Subcutaneous adipose tissue (tissue), 4 donors: ENCODE measurements around the gene DNAH9. TPM values are rescaled to one million over a fixed set of nuclear protein-coding genes. Genes with fewer than 3 reads are reported as not detected.

Source experiments
- total RNA-seq, 4 donors: library from RNA; depleted of rRNA; stranded (reverse); fragments of >200 nt; gene quantifications; one replicate each; pipeline ENCODE4 v1.1.0, GENCODE V29; 2016
- TF ChIP-seq, protein P1 (sequence below): fragments of 450-650 bp; IDR thresholded peaks from one replicate; pipeline ENCODE4 v1.5.1; 2016; ENCODE audit warnings: low read depth, mild to moderate bottlenecking, control low read depth, antibody characterized with exemption, moderate library complexity

Gene DNAH9
- total RNA-seq, 4 donors from 2014 or later = 1.5 to 8.9 (median 4.1) TPM

DNA sequence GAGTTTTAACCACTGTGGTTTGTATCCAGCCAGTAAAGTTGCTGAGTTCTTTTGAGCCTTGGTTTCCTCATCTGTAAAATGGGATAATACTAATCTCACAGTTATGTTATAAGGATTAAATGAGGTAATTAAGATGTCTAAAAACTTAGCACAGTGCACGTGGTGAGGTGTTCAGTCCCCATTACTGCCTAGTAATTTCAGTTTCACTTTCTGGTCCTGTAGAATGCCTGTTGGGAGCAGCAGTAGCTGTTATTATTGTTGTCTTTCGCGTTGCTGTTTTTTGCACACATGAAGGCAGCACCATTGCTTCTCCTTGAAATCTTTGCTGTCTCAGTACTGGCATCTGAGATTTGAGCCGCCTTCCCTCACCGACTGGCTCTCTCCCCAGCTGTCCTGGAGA, 182.4 kb downstream of the DNAH9 start:
- TF ChIP-seq, protein P1, sequence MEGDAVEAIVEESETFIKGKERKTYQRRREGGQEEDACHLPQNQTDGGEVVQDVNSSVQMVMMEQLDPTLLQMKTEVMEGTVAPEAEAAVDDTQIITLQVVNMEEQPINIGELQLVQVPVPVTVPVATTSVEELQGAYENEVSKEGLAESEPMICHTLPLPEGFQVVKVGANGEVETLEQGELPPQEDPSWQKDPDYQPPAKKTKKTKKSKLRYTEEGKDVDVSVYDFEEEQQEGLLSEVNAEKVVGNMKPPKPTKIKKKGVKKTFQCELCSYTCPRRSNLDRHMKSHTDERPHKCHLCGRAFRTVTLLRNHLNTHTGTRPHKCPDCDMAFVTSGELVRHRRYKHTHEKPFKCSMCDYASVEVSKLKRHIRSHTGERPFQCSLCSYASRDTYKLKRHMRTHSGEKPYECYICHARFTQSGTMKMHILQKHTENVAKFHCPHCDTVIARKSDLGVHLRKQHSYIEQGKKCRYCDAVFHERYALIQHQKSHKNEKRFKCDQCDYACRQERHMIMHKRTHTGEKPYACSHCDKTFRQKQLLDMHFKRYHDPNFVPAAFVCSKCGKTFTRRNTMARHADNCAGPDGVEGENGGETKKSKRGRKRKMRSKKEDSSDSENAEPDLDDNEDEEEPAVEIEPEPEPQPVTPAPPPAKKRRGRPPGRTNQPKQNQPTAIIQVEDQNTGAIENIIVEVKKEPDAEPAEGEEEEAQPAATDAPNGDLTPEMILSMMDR = no peak

DNA sequence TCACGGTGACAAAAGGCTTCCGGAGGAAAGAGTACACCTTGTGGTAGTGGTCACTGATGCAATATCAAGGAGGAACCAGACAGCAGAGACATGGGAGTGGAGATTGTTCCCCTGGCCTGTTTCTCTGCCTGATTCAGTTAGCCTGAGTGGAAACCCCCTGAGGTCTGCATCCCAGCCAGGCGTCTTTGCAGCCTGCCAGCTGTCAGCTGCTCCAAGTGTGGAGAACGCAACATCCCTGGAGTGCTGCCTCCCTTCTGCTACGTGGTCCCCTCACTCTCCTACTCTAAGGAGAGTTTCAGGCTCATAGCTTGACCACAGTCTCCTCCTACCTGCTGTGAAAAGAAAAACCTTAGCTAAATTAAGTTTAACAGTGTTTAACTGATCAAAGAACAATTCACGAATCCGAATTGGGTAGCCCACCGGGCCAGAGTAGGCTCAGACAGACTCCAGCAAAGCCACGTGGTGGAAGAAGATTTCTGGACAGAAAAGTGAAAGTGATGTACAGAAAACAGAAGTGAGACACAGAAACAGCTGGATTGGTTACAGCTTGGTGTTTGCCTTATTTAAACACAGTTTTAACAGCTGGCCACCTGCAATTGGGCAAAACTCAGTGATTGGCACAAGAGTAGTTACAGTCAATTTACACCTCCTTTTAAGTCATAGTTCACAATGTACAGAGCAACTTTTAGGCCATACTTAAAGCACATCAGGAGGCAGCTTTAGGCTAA, 188.6 kb downstream of the DNAH9 start:
- TF ChIP-seq, protein P1 = no peak

DNA sequence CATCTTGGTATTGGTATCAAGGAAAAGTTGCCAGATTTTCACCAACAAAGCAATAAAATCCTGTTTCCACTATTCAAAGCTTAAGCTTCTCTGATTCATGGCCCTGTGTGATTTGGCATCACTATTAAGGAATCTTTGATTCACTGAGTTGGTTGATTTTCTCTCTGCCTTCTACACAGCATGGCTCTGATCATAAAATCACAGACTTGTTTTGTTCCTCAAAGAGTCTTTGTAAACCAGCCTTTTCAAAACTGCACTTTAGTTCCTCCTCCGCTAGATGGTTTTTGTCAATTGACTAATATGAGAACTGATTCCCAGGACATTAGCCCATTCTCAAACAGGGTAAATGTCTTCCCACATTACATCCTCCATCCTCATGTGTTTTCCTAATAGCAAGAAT, 197.6 kb downstream of the DNAH9 start:
- TF ChIP-seq, protein P1 = no peak

DNA sequence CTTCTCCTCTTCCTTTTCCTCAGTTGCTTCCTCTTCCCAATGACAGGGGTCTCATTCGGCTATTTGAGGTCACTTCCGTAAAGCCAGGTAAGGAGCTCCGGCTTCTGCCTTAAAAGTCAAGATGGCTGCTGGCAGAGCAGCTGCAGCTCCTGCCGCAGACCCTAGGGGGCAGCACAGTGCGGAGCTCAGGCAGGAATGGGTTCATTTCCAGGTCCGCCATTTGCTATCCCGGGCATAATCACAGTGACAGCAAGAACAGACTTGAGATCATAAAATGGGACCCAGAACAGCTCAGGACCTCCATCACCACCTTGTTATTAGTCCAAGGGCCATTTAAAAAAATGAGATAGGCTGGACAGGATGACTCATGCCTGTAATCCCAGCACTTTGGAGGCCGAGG, 199.5 kb downstream of the DNAH9 start:
- TF ChIP-seq, protein P1 = no peak

DNA sequence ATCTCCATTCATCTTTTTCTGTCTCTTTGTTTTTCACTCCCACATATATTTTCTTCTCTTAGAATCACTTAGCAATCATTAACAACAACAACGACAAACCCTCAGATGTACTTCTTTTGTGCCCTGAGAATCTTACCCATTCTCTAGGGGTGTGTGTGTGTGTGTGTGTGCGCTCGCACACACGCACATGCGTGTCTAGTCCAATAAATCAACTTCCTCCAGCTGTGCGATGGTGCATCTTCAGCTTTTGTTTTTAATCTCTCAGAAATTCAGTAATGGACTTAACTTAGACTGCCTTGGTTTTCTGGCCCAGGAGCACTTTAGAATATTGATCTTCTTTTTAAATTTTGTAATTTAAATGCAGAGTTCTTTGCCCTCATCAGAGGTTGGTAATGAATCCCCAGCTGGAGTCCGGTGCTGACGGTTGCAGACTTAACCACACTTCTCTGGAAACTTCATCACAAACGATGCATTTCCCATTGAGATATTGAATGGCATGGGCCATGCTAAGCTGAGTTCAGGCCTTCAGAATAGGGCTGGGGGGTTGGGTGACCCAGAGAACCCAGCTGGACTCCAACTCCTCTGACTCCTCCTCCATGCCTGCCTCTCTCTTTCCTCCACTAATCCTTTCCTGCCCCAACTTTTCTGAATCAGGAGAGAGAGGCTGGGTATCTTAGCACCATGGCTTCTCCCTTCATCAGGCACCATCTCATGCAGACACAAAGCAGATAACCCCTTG, 205.1 kb downstream of the DNAH9 start:
- TF ChIP-seq, protein P1 = no peak

DNA sequence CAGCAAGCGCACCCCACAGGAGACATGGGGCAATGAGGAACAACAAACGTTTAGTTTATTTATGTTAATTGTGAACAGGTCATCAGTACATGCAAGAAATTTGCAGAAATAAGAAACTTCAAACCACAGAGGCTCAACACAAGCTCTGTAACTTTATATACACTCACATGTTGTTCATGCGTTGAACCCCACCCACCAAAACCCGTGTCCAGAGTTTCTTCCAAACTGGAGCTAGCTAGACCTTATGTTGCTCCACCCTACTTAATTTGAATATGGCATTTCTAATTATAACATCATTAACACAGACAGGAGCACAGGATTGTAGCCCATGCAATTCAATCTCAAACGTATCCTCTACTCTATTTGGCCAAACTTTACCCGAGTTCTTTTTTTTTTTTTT, 206.9 kb downstream of the DNAH9 start:
- TF ChIP-seq, protein P1 = no peak

DNA sequence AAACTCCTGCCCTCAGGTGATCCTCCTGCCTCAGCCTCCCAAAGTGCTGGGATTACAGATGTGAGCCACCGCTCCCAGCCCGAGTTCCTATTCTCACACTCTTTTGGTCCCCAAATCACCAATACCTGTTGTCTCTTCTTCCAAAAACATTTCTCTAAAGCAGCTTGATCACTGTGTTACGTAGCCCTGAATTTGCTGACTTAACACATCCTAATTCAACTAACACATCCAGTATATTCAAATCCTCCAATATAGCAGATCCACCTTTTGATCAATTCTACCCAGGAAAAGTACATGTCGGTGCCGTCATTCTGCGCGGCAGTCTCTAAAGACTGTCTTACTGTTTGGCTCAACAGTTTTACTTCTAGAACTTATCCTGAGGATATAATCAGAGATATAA, 207.7 kb downstream of the DNAH9 start:
- TF ChIP-seq, protein P1 = no peak
